Measurements from ENCODE around the gene COL9A3.

DNA sequence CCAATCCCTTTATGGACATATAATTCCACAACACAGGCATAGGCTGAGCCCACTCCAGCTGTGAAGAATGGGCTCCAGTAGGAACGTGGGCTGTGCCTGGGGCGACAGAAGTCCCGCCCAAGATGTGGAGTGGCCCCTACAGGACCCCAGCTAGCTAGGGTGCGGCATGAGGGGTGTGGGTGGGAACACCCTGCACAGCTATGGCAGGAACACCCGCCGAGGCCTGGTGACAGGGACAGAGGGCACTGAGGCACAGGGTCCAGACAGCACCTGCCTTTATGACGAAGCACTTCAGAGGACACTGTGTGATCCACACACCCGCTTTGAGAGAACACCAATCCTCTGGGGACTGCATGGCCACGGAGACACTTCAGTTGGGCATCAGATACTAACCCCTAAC lies 73.0 kb downstream of the COL9A3 start:
- TF ChIP-seq, protein P1, sequence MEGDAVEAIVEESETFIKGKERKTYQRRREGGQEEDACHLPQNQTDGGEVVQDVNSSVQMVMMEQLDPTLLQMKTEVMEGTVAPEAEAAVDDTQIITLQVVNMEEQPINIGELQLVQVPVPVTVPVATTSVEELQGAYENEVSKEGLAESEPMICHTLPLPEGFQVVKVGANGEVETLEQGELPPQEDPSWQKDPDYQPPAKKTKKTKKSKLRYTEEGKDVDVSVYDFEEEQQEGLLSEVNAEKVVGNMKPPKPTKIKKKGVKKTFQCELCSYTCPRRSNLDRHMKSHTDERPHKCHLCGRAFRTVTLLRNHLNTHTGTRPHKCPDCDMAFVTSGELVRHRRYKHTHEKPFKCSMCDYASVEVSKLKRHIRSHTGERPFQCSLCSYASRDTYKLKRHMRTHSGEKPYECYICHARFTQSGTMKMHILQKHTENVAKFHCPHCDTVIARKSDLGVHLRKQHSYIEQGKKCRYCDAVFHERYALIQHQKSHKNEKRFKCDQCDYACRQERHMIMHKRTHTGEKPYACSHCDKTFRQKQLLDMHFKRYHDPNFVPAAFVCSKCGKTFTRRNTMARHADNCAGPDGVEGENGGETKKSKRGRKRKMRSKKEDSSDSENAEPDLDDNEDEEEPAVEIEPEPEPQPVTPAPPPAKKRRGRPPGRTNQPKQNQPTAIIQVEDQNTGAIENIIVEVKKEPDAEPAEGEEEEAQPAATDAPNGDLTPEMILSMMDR (IDR thresholded peaks at IDR 0.05): no peak
- no peak for TF ChIP-seq POLR2A (IDR thresholded peaks at IDR 0.05)
